ENCODE data around the gene ZNF581. TPM values are rescaled to one million over a fixed set of nuclear protein-coding genes. Genes with fewer than 3 reads are reported as not detected.

Gene ZNF581
- polyA plus RNA-seq, 1 donor from 2014 or later, result 15.3 TPM

DNA sequence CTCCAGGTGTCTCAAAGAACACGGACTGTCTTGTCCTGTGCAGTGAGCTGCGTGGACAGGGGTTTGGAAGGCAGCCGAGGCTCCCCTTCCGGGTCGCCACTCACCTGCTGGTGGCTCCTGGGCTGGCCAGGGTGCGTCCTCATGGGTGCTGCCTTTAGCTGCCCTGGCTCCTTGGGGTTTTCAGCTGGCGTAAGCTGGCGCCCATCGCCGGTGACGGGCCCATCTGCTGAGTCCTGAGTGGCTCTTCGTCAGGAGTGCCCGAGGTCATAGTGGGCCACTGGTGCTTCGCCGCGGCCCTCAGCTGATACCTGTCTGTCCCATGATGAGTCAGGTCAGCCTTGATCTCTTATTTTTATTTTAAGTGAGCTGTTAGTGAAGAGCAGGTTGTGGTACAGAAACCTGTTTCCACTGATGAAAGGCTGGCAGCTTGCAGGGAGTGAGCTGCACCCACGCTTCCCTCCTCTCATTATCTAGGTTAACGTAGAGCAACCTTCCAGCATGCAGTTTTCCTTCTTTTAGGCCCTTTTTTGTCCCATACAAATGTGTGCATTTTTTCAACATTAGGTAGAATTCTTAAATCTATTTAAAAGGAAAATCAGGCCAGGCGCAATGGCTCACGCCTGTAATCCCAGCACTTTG lies 50.0 kb downstream of the ZNF581 start:
- Histone ChIP-seq H2AFZ (ENCODE audit: low read depth, low read length) (no peak overlapping the region), H3F3A (ENCODE audit: insufficient read depth, low read length, poor library complexity, severe bottlenecking) (no peaks in the 10 kb centered on the region), H3K9me3 (ENCODE audit: low read length) (no peaks in the 10 kb centered on the region), H3K4me2 (ENCODE audit: low read length) (no peak overlapping the region), H3K9ac (ENCODE audit: low read length) (no peak overlapping the region), H3K27me3 (ENCODE audit: insufficient read depth, low read depth, low read length) (no peaks in the 10 kb centered on the region), H3K27ac (ENCODE audit: low read length) (no peak overlapping the region), H4K20me1 (ENCODE audit: insufficient read depth) (no peaks in the 10 kb centered on the region), H3K79me2 (replicated peaks; ENCODE audit: insufficient read depth, low read length) (no peaks in the 10 kb centered on the region), H3K4me3 (ENCODE audit: low read length) (no peak overlapping the region), H3K9me2 (ENCODE audit: insufficient read depth, low read length) (no peaks in the 10 kb centered on the region), H3K36me3 (ENCODE audit: insufficient read depth, low read length) (no peaks in the 10 kb centered on the region)
- TF ChIP-seq EP300 (conservative IDR thresholded peaks at IDR 0.05; ENCODE audit: poor library complexity, severe bottlenecking) (no peak), EZH2 (IDR thresholded peaks at IDR 0.05; ENCODE audit: borderline replicate concordance, insufficient read depth, low read length, poor library complexity, severe bottlenecking) (no peak), SMC3 (conservative IDR thresholded peaks at IDR 0.05; ENCODE audit: poor library complexity) (no peak), TAF1 (IDR thresholded peaks at IDR 0.05; ENCODE audit: low read depth) (no peak), POLR2AphosphoS5 (IDR thresholded peaks at IDR 0.05) (no peak)
- TF ChIP-seq, protein P1, sequence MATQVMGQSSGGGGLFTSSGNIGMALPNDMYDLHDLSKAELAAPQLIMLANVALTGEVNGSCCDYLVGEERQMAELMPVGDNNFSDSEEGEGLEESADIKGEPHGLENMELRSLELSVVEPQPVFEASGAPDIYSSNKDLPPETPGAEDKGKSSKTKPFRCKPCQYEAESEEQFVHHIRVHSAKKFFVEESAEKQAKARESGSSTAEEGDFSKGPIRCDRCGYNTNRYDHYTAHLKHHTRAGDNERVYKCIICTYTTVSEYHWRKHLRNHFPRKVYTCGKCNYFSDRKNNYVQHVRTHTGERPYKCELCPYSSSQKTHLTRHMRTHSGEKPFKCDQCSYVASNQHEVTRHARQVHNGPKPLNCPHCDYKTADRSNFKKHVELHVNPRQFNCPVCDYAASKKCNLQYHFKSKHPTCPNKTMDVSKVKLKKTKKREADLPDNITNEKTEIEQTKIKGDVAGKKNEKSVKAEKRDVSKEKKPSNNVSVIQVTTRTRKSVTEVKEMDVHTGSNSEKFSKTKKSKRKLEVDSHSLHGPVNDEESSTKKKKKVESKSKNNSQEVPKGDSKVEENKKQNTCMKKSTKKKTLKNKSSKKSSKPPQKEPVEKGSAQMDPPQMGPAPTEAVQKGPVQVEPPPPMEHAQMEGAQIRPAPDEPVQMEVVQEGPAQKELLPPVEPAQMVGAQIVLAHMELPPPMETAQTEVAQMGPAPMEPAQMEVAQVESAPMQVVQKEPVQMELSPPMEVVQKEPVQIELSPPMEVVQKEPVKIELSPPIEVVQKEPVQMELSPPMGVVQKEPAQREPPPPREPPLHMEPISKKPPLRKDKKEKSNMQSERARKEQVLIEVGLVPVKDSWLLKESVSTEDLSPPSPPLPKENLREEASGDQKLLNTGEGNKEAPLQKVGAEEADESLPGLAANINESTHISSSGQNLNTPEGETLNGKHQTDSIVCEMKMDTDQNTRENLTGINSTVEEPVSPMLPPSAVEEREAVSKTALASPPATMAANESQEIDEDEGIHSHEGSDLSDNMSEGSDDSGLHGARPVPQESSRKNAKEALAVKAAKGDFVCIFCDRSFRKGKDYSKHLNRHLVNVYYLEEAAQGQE (IDR thresholded peaks at IDR 0.05; ENCODE audit: borderline replicate concordance), result no peak

DNA sequence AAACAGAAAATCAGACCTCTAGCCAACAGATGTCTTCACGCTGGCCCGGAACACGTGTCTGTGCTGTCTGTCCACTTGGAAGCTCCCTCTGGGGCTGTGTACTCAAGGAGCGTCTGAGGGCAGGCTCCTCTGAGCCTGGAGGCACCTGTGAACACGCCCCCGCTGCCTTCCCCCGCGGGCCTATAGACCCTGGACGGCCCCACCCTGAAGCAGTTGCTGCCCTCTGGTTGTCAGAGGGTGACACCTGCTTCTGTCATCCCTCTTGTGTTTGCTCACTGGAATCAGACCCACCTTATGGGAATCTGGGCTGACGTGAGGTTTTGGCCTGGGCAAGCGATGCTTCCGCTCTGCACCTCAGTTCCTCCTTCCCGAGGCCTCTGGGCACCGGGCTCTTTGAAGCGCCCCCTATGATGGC lies 50.8 kb downstream of the ZNF581 start:
- Histone ChIP-seq H3K79me2 (replicated peaks; ENCODE audit: insufficient read depth, low read length) (no peaks in the 10 kb centered on the region), H3K27ac (ENCODE audit: low read length) (no peak overlapping the region), H3K9me3 (ENCODE audit: low read length) (no peaks in the 10 kb centered on the region), H2AFZ (ENCODE audit: low read depth, low read length) (no peak overlapping the region), H3K9ac (ENCODE audit: low read length) (no peak overlapping the region), H3K9me2 (ENCODE audit: insufficient read depth, low read length) (no peaks in the 10 kb centered on the region), H3K4me2 (ENCODE audit: low read length) (no peak overlapping the region), H3K27me3 (ENCODE audit: insufficient read depth, low read depth, low read length) (no peaks in the 10 kb centered on the region), H4K20me1 (ENCODE audit: insufficient read depth) (no peaks in the 10 kb centered on the region), H3F3A (ENCODE audit: insufficient read depth, low read length, poor library complexity, severe bottlenecking) (no peaks in the 10 kb centered on the region), H3K4me3 (ENCODE audit: low read length) (no peak overlapping the region), H3K36me3 (ENCODE audit: insufficient read depth, low read length) (no peaks in the 10 kb centered on the region)
- no peak for TF ChIP-seq SMC3 (conservative IDR thresholded peaks at IDR 0.05; ENCODE audit: poor library complexity)
- no peak for TF ChIP-seq EP300 (conservative IDR thresholded peaks at IDR 0.05; ENCODE audit: poor library complexity, severe bottlenecking)
- TF ChIP-seq MXI1 (conservative IDR thresholded peaks at IDR 0.05; ENCODE audit: poor library complexity, severe bottlenecking), result no peak
- no peak for TF ChIP-seq TAF1 (IDR thresholded peaks at IDR 0.05; ENCODE audit: low read depth)
- TF ChIP-seq, protein P1 (IDR thresholded peaks at IDR 0.05; ENCODE audit: borderline replicate concordance), result no peak
